ENCODE measurements around the gene RTN4RL1. TPM values are rescaled to one million over a fixed set of nuclear protein-coding genes. Genes with fewer than 3 reads are reported as not detected.

The RTN4RL1 gene
- total and polyA plus RNA-seq, 9 donors = 0.30 to 4.1 (median 1.6) TPM; not detected in 1

DNA sequence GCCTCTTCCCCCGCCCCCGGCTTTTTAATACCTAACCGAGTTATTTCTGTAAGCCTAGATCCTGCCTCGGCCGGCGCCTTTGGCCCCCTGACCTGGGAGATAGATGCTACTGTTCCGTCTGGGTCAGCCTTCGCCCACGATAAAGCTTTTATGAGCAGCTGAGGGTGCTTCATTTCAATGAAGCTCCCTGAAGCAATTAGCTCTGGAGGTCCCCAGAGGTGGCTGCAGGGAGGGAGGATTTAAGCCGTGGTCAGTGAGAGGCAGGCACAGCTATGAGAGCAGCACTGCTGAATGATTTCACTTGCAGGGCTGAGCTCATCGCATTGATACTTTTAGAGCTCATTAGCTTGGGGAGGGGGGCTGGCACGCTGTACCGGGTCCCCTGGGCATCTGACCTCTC lies 105.9 kb downstream of the RTN4RL1 start:
- intact Hi-C loops (cut with DNase I) = no loop called here
- H3K27ac ChIP-seq = no peak overlapping the region
- no peak for TF ChIP-seq EP300 (IDR thresholded peaks at IDR 0.05)
- TF ChIP-seq, protein P1, sequence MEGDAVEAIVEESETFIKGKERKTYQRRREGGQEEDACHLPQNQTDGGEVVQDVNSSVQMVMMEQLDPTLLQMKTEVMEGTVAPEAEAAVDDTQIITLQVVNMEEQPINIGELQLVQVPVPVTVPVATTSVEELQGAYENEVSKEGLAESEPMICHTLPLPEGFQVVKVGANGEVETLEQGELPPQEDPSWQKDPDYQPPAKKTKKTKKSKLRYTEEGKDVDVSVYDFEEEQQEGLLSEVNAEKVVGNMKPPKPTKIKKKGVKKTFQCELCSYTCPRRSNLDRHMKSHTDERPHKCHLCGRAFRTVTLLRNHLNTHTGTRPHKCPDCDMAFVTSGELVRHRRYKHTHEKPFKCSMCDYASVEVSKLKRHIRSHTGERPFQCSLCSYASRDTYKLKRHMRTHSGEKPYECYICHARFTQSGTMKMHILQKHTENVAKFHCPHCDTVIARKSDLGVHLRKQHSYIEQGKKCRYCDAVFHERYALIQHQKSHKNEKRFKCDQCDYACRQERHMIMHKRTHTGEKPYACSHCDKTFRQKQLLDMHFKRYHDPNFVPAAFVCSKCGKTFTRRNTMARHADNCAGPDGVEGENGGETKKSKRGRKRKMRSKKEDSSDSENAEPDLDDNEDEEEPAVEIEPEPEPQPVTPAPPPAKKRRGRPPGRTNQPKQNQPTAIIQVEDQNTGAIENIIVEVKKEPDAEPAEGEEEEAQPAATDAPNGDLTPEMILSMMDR (IDR thresholded peaks at IDR 0.05) = no peak
- no peak for DNase-seq
- H3K36me3 ChIP-seq = no peaks in the 10 kb centered on the region
- no peaks in the 10 kb centered on the region for H3K27me3 ChIP-seq
- H3K9me3 ChIP-seq = no peaks in the 10 kb centered on the region
- 56 to 64% (median 57%) methylated on average over 13 of the region's 13 CpGs for WGBS, 3 donors
- H3K4me3 ChIP-seq = no peak overlapping the region
- no peaks in the 10 kb centered on the region for H3K4me1 ChIP-seq (ENCODE audit: insufficient read depth)

DNA sequence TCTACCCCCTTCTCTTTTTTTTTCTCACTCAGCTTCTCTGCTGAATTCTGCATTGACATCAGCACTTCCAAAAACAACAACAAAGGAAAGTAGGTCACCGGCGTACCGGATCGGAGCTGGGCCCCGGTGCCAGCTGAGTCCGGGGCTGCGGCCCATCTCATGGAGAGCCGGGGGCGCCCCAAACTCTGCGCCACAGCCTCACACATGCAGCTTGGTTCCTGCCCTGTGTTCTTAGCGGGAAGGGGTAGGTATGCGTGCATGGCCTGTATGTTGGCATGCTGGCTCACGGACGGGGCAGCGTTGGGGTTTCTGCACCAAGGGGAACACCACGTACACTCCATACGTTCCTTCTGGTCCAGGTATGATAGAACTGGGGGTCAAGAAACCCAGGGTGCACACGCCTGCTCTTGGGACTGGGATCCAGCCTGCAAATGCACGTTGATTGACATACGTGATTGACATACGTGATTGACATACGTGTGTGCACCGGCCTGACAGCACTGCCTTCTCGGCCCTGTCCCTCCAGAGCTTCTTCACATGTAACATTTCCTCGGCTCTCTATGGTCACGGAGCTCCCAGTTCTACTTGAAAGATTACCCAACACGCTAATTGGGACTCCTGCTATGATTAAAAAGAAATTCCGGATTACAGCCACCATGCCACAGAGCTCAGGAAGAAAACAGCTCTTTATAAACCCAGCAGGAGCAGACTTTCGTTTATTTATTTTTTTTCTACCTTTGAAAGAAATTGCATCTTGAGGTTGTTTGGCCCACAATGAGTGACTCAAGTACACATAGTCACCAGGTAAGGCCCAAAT lies 106.6 kb downstream of the RTN4RL1 start:
- intact Hi-C loops (cut with DNase I) = no loop called here
- DNase-seq = no peak
- no peak overlapping the region for H3K27ac ChIP-seq
- no peaks in the 10 kb centered on the region for H3K27me3 ChIP-seq
- H3K9me3 ChIP-seq = no peaks in the 10 kb centered on the region
- no peaks in the 10 kb centered on the region for H3K36me3 ChIP-seq
- no peak for TF ChIP-seq POLR2A (IDR thresholded peaks at IDR 0.05)
- TF ChIP-seq EP300 (IDR thresholded peaks at IDR 0.05) = no peak
- TF ChIP-seq, protein P1 (IDR thresholded peaks at IDR 0.05) = no peak
- H3K4me1 ChIP-seq (ENCODE audit: insufficient read depth) = no peaks in the 10 kb centered on the region
- 88% methylated on average over 29 of the region's 29 CpGs for WGBS, 3 donors
- no peak overlapping the region for H3K4me3 ChIP-seq

GRCh38 chr17:1916963-1917715 lies 108.0 kb downstream of the RTN4RL1 start:
- Histone ChIP-seq H3K36me3 (no peaks in the 10 kb centered on the region), H3K9me3 (no peaks in the 10 kb centered on the region), H3K27ac (no peak overlapping the region), H3K4me3 (no peak overlapping the region), H3K4me1 (ENCODE audit: insufficient read depth) (no peaks in the 10 kb centered on the region), H3K27me3 (no peaks in the 10 kb centered on the region)
- 61 to 70% (median 66%) methylated on average over 29 of the region's 29 CpGs for WGBS, 3 donors
- intact Hi-C loops (cut with DNase I) = no loop called here
- DNase-seq = no peak
- TF ChIP-seq POLR2A (IDR thresholded peaks at IDR 0.05) = no peak
- no peak for TF ChIP-seq EP300 (IDR thresholded peaks at IDR 0.05)
- TF ChIP-seq, protein P1 (IDR thresholded peaks at IDR 0.05) = no peak

DNA sequence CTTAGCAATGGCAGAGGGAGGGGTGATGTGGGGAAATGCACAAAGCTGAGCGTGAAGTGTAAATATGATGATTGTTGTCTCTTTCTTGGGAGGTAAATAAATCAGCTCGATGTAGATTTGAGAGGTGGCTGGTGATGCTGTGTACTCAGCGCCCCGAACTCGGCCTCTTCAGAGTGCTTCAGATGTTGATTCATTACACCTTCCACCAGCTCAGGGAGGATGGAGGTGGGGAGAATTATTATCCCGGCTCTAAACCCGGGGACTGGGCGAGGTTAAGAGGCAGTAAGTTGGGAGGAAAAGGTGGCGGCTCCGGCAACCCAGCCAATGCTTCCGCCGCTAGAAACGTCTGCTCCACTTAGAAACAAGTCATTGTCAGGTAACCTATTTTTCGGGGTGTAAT lies 108.8 kb downstream of the RTN4RL1 start:
- TF ChIP-seq POLR2A (IDR thresholded peaks at IDR 0.05) (no peak), EP300 (IDR thresholded peaks at IDR 0.05) (no peak)
- TF ChIP-seq, protein P1 (IDR thresholded peaks at IDR 0.05) = no peak
- no peaks in the 10 kb centered on the region for H3K4me1 ChIP-seq (ENCODE audit: insufficient read depth)
- H3K36me3 ChIP-seq = no peaks in the 10 kb centered on the region
- H3K4me3 ChIP-seq = no peak overlapping the region
- no peaks in the 10 kb centered on the region for H3K27me3 ChIP-seq
- no peak overlapping the region for H3K27ac ChIP-seq
- intact Hi-C loops (cut with DNase I) = no loop called here
- DNase-seq = no peak
- H3K9me3 ChIP-seq = no peaks in the 10 kb centered on the region
- 55 to 62% (median 57%) methylated on average over 14 of the region's 14 CpGs for WGBS, 3 donors
